H9 (cell line): Measurements from ENCODE around the gene CD226. TPM values are rescaled to one million over a fixed set of nuclear protein-coding genes. Genes with fewer than 3 reads are reported as not detected.

Experiments
- DNase-seq: peaks from one replicate; pipeline ENCODE4 v3.0.0-alpha.2; 2017
- H2AFZ ChIP-seq: one replicate; pipeline ENCODE4 v1.6.1; 2013; ENCODE audit warnings: mild to moderate bottlenecking, low read length, control low read depth, moderate library complexity
- H2AK5ac ChIP-seq: 2 replicates; pipeline ENCODE4 v1.6.1; 2013; ENCODE audit warnings: low read length, control low read depth, mixed read lengths; ENCODE audit not compliant: insufficient read length
- H2BK120ac ChIP-seq: one replicate; pipeline ENCODE4 v1.6.1; 2013; ENCODE audit warnings: low read depth, mild to moderate bottlenecking, low read length, control low read depth, inconsistent platforms; ENCODE audit not compliant: poor library complexity, severe bottlenecking
- H2BK12ac ChIP-seq: 2 replicates; pipeline ENCODE4 v1.6.1; 2013; ENCODE audit warnings: low read length, control low read depth, mixed read lengths, low read depth; ENCODE audit not compliant: insufficient read length
- H2BK15ac ChIP-seq: 2 replicates; pipeline ENCODE4 v1.6.1; 2013; ENCODE audit warnings: low read depth, low read length, control low read depth
- H2BK20ac ChIP-seq: one replicate; pipeline ENCODE4 v1.6.1; 2013; ENCODE audit warnings: low read depth, mild to moderate bottlenecking, low read length, control low read depth, inconsistent platforms; ENCODE audit not compliant: poor library complexity, severe bottlenecking
- H2BK5ac ChIP-seq: 2 replicates; pipeline ENCODE4 v1.6.1; 2013; ENCODE audit warnings: low read length, control low read depth, mixed read lengths; ENCODE audit not compliant: insufficient read length
- H3K14ac ChIP-seq: 2 replicates; pipeline ENCODE4 v1.6.1; 2013; ENCODE audit warnings: low read length, control low read depth; ENCODE audit not compliant: insufficient read depth
- H3K18ac ChIP-seq: 2 replicates; pipeline ENCODE4 v1.6.1; 2013; ENCODE audit warnings: low read depth, mild to moderate bottlenecking, mixed read lengths, low read length, control low read depth; ENCODE audit not compliant: insufficient read length
- H3K23ac ChIP-seq: 2 replicates; pipeline ENCODE4 v1.6.1; 2013; ENCODE audit warnings: low read length, control low read depth, mixed read lengths, low read depth; ENCODE audit not compliant: insufficient read length
- H3K23me2 ChIP-seq: 2 replicates; pipeline ENCODE4 v1.6.1; 2013; ENCODE audit warnings: low read depth, mild to moderate bottlenecking, mixed read lengths, low read length, control low read depth; ENCODE audit not compliant: insufficient read length, poor library complexity, severe bottlenecking
- H3K27ac ChIP-seq: 2 replicates; pipeline ENCODE4 v1.5.1; 2013; ENCODE audit warnings: low read length, control low read depth, mixed read lengths, low read depth; ENCODE audit not compliant: insufficient read length
- H3K27me3 ChIP-seq: 2 replicates; pipeline ENCODE4 v1.6.1; 2013; ENCODE audit warnings: low read length, control low read depth, inconsistent platforms; ENCODE audit not compliant: insufficient read depth
- H3K4ac ChIP-seq: 2 replicates; pipeline ENCODE4 v1.6.1; 2013; ENCODE audit warnings: low read depth, mild to moderate bottlenecking, control low read depth, inconsistent platforms, low read length, moderate library complexity
- H3K4me1 ChIP-seq: 2 replicates; pipeline ENCODE4 v1.6.1; 2013; ENCODE audit warnings: low read length, control low read depth, inconsistent platforms; ENCODE audit not compliant: insufficient read depth
- H3K4me2 ChIP-seq: 2 replicates; pipeline ENCODE4 v1.6.1; 2013; ENCODE audit warnings: low read length, control low read depth, mixed read lengths; ENCODE audit not compliant: insufficient read length, insufficient read depth
- H3K56ac ChIP-seq: 2 replicates; pipeline ENCODE4 v1.6.1; 2013; ENCODE audit warnings: low read depth, mild to moderate bottlenecking, mixed read lengths, low read length, control low read depth; ENCODE audit not compliant: insufficient read length
- H3K79me1 ChIP-seq: 2 replicates; pipeline ENCODE4 v1.6.1; 2013; ENCODE audit warnings: low read depth, mild to moderate bottlenecking, moderate library complexity, low read length, control low read depth, inconsistent platforms; ENCODE audit not compliant: insufficient read depth, poor library complexity, severe bottlenecking
- H3K79me2 ChIP-seq: 2 replicates; pipeline ENCODE4 v1.6.1; 2013; ENCODE audit warnings: low read length, control low read depth, inconsistent platforms; ENCODE audit not compliant: insufficient read depth
- H3K9ac ChIP-seq: 2 replicates; pipeline ENCODE4 v1.6.1; 2013; ENCODE audit warnings: low read length, control low read depth, mixed read lengths; ENCODE audit not compliant: insufficient read length; ENCODE audit errors: extremely low read depth
- H3K9me3 ChIP-seq: one replicate; pipeline ENCODE4 v1.6.1; 2013; ENCODE audit warnings: low read depth, low read length, inconsistent platforms; ENCODE audit not compliant: control insufficient read depth
- H3T11ph ChIP-seq: one replicate; pipeline ENCODE4 v1.6.1; 2013; ENCODE audit warnings: mild to moderate bottlenecking, low read length, control low read depth, inconsistent platforms
- H4K20me1 ChIP-seq: one replicate; pipeline ENCODE4 v1.6.1; 2013; ENCODE audit not compliant: control insufficient read depth, insufficient read length, insufficient read depth
- H4K5ac ChIP-seq: 2 replicates; pipeline ENCODE4 v1.6.1; 2013; ENCODE audit warnings: low read depth, mild to moderate bottlenecking, mixed read lengths, low read length, control low read depth; ENCODE audit not compliant: insufficient read length
- H4K8ac ChIP-seq: replicated peaks from 2 replicates; pipeline ENCODE4 v1.6.1; 2013; ENCODE audit warnings: low read length, control low read depth, mixed read lengths, low read depth; ENCODE audit not compliant: insufficient read length
- H4K91ac ChIP-seq: 2 replicates; pipeline ENCODE4 v1.6.1; 2013; ENCODE audit warnings: low read depth, mild to moderate bottlenecking, moderate library complexity, mixed read lengths, low read length, control low read depth; ENCODE audit not compliant: insufficient read length
- H3K27ac Mint-ChIP-seq, 3 experiments: 2 replicates in 2 of 3; 3 replicates in 1 of 3; pipeline ENCODE4 v1.8.0; 2020 to 2021; ENCODE audit warnings: mixed read lengths in 3 of 3, mild to moderate bottlenecking in 1 of 3, moderate library complexity in 1 of 3
- H3K27me3 Mint-ChIP-seq: 2 replicates; pipeline ENCODE4 v1.8.0; 2021; ENCODE audit warnings: low read depth, mild to moderate bottlenecking, moderate library complexity, mixed read lengths
- H3K36me3 Mint-ChIP-seq, 3 experiments: 2 replicates in 2 of 3; 3 replicates in 1 of 3; pipeline ENCODE4 v1.8.0; 2020 to 2021; ENCODE audit warnings: low read depth in 3 of 3, mixed read lengths in 3 of 3; ENCODE audit not compliant: insufficient read depth in 1 of 3
- H3K4me1 Mint-ChIP-seq, 2 experiments: 2 replicates each; pipeline ENCODE4 v1.8.0; 2020; ENCODE audit warnings: mixed read lengths in 2 of 2
- H3K4me3 Mint-ChIP-seq, 2 experiments: 2 replicates in 1 of 2; 3 replicates in 1 of 2; pipeline ENCODE4 v1.8.0; 2020 to 2021; ENCODE audit warnings: mild to moderate bottlenecking in 2 of 2, mixed read lengths in 2 of 2, moderate library complexity in 1 of 2
- H3K9me3 Mint-ChIP-seq, 2 experiments: 2 replicates in 1 of 2; 3 replicates in 1 of 2; pipeline ENCODE4 v1.8.0; 2020; ENCODE audit warnings: mild to moderate bottlenecking in 2 of 2, mixed read lengths in 2 of 2, moderate library complexity in 1 of 2
- CTCF ChIP-seq: fragments of 200-600 bp; sonication (generic); conservative IDR thresholded peaks from 3 replicates; pipeline ENCODE4 v1.8.0; 2021; ENCODE audit warnings: antibody characterized with exemption, mild to moderate bottlenecking
- WGBS: extraction: QIAGEN DNeasy Blood & Tissue Kit; methylation state at CpG from one replicate; pipeline ENCODE4 v1.1.7; 2013; ENCODE audit warnings: missing lambda C conversion rate, low lambda C conversion rate, mixed read lengths; ENCODE audit not compliant: insufficient read length; ENCODE audit errors: extremely low coverage; 5-methylcytosine and 5-hydroxymethylcytosine counted together
- total RNA-seq: library from RNA; stranded (reverse); gene quantifications from 2 replicates; pipeline ENCODE4 v1.2.1, GENCODE V29; 2021

CD226 gene
- total RNA-seq, 1 experiment from 2014 or later: not detected

GRCh38 chr18:69804776-69805501 is 142.7 kb downstream of the CD226 start:
- Histone ChIP-seq H2AK5ac (no peak overlapping the region), H3K9me3 (no peaks in the 10 kb centered on the region), H3K27ac (no peak overlapping the region), H3K14ac (no peak overlapping the region), H3K27me3 (no peaks in the 10 kb centered on the region), H3K4ac (no peak overlapping the region), H3K4me1 (no peaks in the 10 kb centered on the region), H3K18ac (no peak overlapping the region), H3K23me2 (no peaks in the 10 kb centered on the region), H4K91ac (no peak overlapping the region), H4K8ac (no peak overlapping the region), H2BK12ac (no peak overlapping the region), H2AFZ (no peak overlapping the region), H4K5ac (no peak overlapping the region), H3K9ac (no peak overlapping the region), H3K79me1 (no peaks in the 10 kb centered on the region), H4K20me1 (no peaks in the 10 kb centered on the region), H3K4me2 (no peak overlapping the region), H2BK20ac (no peak overlapping the region), H3K23ac (no peak overlapping the region), H2BK15ac (no peak overlapping the region), H3T11ph (no peak overlapping the region), H3K56ac (no peak overlapping the region), H2BK120ac (no peak overlapping the region), H3K79me2 (no peaks in the 10 kb centered on the region), H2BK5ac (no peak overlapping the region)
- no peak for TF ChIP-seq CTCF
- WGBS: no CpG with 5 or more reads among the region's 5 CpGs
- no peaks in the 10 kb centered on the region for H3K27me3 Mint-ChIP-seq
- no peaks in the 10 kb centered on the region for H3K4me1 Mint-ChIP-seq
- H3K36me3 Mint-ChIP-seq: no peaks in the 10 kb centered on the region
- no peak overlapping the region for H3K4me3 Mint-ChIP-seq
- DNase-seq: no peak
- peaks cover 0 to 2% of the 10 kb centered on the region in 2 experiments; a peak in 2 of 5 replicates for H3K9me3 Mint-ChIP-seq
- H3K27ac Mint-ChIP-seq: no peak overlapping the region
